ENCODE results near the gene SPINT1. TPM values are rescaled to one million over a fixed set of nuclear protein-coding genes. Genes with fewer than 3 reads are reported as not detected.

The SPINT1 gene, protein sequence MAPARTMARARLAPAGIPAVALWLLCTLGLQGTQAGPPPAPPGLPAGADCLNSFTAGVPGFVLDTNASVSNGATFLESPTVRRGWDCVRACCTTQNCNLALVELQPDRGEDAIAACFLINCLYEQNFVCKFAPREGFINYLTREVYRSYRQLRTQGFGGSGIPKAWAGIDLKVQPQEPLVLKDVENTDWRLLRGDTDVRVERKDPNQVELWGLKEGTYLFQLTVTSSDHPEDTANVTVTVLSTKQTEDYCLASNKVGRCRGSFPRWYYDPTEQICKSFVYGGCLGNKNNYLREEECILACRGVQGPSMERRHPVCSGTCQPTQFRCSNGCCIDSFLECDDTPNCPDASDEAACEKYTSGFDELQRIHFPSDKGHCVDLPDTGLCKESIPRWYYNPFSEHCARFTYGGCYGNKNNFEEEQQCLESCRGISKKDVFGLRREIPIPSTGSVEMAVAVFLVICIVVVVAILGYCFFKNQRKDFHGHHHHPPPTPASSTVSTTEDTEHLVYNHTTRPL
- 0.18 and 0.43 TPM in 2 replicates for total RNA-seq

DNA sequence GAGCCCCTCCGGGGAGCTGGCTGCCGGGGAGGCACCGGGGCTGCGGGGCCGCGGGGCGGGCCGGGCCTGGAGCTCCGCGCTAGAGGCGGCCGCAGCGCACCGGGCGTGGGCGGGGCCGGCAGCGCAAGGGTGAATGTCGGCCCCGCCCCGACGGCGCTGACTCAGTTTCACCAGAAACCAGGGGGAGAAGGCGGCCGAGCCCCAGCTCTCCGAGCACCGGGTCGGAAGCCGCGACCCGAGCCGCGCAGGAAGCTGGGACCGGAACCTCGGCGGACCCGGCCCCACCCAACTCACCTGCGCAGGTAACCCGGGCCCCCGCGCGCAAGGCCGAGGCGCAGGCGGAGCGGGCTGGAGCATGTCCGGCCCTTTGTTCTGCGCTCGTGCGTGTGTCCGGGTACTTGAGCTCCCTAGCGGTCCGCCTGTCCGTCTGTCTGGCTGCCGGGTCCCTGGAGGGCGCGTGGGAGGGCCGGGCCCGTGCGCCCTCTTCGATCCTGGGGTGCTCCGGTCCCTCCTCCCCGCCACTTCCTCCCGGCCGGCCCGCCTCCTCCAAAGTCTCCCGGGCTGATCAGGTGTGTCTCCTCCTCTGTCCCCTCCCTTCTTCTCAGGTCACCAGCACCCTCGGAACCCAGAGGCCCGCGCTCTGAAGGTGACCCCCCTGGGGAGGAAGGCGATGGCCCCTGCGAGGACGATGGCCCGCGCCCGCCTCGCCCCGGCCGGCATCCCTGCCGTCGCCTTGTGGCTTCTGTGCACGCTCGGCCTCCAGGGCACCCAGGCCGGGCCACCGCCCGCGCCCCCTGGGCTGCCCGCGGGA is at the start of gene SPINT1:
SPINT1 (plus strand) TSS at position 164 of the 811 bp plus-strand sequence; CDS start at position 671, 507 bp downstream.

DNA sequence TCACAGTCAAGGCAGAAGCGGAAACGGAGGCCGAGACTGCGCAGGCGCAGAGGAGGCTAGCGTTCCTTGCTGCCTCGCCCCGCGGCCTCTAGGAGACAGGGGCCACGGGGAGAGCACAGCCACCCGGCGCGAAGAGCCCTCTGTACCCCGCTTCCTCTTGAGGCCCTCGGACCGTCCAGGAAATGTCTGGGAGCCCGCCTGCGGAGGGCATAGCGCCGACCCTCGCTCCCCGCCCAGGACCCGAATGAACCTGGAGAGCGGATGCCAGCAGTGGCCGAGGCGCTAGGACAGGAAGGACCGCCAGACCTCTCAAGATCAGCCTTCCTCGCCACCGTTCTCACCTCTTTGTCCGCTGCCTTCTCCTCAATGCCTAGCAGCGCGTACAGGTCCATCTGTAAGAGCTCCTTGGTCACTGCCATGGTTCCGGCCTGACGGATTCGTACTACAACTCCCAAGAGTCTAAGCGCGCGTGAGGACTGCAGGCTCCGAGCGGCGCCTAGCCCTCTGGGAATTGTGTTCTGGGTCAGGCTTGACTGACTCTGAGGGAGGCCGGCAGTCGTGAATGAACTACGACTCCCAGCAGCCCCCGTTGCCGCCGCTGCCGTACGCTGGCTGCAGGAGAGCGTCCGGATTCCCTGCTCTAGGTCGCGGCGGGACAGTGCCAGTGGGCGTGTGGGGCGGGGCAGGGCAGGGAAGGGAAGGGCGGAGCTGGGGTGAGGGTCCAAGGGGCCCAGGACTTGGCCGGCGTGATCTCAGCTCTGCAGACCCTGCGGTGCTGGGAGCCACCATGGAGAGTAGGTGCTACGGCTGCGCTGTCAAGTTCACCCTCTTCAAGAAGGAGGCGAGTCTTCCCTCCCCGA is 36.6 kb upstream of the SPINT1 start, which contains the start of the genes DNAJC17 and ZFYVE19:
DNAJC17 (minus strand) TSS at position 446 of the 860 bp plus-strand sequence; CDS start at position 419, 27 bp downstream.
ZFYVE19 (plus strand) TSS at position 62 of the 860 bp plus-strand sequence; CDS start at position 563, 501 bp downstream.

DNA sequence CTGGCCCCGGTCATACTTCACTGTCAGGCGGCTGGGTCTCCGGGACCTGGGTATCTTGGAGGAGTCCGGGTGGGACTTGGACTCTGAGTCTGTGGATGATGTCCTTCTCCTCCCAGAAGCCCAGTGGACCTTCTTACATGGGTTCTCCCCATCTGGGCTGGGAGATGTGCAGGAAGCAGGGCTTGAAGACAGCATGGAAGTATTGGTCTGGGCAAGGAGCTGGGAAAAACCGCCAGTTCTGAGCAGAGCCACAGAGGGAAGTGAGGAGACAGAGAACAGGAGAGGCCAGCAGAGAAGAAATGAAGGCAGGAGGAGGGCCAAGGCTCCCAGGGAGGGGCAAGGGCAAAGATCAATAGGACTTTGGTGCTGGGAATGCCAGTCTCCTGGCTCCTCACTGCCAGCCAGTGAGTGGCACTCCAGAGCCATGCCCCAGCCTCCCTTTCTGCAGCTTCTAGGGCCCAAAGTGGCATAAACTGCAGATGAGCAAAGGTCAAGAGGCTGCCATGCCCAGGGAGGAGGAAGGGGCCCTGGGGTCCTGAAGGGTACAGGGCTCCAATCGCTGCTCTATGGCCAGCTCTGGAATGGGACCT is 15.3 kb upstream of the SPINT1 start, which contains the start of gene PPP1R14D:
PPP1R14D (minus strand) TSS at position 262 of the 590 bp plus-strand sequence; CDS start at position 195, 67 bp downstream.

DNA sequence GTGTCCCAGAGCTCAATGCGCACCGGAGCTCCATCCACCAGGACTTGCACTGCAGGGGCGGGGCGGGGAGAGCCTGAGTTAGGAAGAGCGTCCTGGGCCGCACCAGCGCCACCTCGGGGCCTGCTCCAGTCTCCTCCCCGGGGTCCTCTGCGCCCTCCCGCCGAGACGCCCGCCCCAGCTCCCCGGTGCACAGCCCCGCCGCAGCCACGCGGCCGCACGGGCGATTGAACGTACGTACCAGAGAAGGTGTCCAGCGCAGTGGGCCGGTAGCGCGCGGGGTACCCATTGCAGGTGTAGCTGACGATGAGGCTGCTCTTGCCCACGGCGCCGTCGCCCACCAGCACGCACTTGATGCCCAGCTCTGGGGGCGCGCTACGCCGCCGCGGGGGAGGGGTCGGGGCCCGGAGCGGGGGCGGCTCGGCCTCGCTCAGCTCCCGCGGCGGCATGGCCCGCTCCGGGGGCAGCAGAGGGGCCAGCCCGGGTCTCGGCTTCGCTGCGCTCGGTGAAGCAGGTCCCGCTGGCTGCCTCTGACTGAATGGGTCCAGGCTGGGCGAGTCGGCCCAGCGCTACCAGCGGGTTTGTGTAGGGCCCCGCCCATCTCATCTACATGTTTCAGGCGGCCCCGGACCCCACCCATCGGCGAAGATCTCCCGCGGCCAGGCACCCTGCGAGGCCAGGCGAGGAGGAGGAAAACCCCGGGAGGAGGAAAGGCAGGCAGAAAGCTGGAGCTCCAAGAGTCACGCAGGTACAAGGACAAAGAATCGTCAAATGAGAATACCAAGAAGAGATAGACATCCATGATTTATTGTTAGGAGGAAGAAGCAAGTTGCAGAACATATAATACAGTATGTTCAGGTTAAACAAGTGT is 30.1 kb downstream of the SPINT1 start, which contains the start of gene RHOV:
RHOV (minus strand) TSS at position 541 of the 868 bp plus-strand sequence; CDS start at position 446, 95 bp downstream.

DNA sequence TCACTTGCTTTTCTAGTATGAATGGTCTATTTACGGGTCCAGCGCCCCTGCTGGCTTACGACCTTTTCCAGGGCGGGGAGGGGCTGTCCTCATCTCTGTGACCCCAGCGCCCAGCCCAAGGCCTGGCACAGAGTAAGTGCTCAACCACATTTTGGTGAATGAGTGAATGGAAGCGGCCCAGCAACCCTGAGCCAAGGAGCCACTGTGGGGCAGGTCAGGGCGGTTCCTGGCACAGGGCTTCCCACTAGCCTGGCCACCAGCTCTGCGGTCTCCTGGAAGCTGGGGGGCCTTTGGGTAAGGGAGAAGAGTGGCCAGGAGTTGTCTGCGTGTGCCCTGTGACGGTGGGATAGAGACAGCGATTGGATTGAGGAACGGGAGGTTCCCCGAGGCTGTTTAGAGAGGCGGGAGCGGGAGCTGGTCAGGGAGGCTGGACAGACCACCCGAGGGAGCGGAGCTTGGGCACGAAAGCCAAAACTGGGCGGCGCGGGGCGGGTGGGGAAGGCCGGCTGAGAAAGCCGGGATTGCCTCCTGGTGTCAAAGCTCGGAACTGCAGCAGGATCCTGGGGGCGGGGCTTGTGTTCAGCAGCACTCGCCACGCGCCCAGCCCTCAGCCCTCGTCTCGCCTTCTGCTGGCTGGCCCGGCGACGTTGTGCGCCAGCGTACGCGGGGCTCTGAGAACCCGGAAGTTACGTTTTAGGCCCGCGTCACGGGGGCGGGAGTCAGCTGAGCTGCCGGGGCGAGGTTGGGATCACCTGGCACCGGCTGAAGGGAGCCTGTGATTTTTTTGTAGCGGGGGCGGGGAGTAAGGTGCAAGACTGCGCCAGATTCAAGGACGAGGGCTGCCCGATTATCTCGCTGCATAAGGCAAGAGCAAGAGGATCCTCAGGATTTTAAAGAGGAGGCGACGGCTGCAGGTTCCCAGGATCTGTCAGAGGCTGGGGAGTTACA is 50.2 kb downstream of the SPINT1 start, which contains the start of gene VPS18:
VPS18 (plus strand) TSS at position 718 of the 948 bp plus-strand sequence. CDS start 319 bp downstream, outside the sequence.

Other genes with a start within 250 kb of the SPINT1 start
- gene KNL1, start 249.8 kb upstream of the SPINT1 start, total RNA-seq: 1.3 and 1.7 TPM in 2 replicates
- gene RAD51, start 148.9 kb upstream of the SPINT1 start, total RNA-seq: 1.4 and 1.6 TPM in 2 replicates
- gene RMDN3, start 88.8 kb upstream of the SPINT1 start, total RNA-seq: 14.5 and 20.2 TPM in 2 replicates
- gene GCHFR, start 80.0 kb upstream of the SPINT1 start, total RNA-seq: 3.2 and 5.0 TPM in 2 replicates
- not detected in 2 replicates for gene C15orf62, start 74.1 kb upstream of the SPINT1 start, total RNA-seq
- 17.0 and 20.1 TPM in 2 replicates for gene ZFYVE19, start 37.0 kb upstream of the SPINT1 start, total RNA-seq
- gene DNAJC17, start 36.6 kb upstream of the SPINT1 start, total RNA-seq: 13.8 and 14.1 TPM in 2 replicates
- not detected in 2 replicates for gene PPP1R14D, start 15.3 kb upstream of the SPINT1 start, total RNA-seq
- gene RHOV, start 30.2 kb downstream of the SPINT1 start, total RNA-seq: under 0.01 TPM in 1 of 2 replicates, not detected in the other
- 35.3 and 54.5 TPM in 2 replicates for gene VPS18, start 50.4 kb downstream of the SPINT1 start, total RNA-seq
- gene DLL4, start 85.3 kb downstream of the SPINT1 start, total RNA-seq: 0.46 and 0.85 TPM in 2 replicates
- 17.5 and 40.8 TPM in 2 replicates for gene CHAC1, start 109.4 kb downstream of the SPINT1 start, total RNA-seq